K562 (cell line): ENCODE results near the gene MAML3. TPM values are rescaled to one million over a fixed set of nuclear protein-coding genes. Genes with fewer than 3 reads are reported as not detected.

Experiments
- ATAC-seq: fragments of 200-7000 bp; cut with Tn5 transposase; 3 replicates; pipeline ENCODE4 v1.9.1; 2020; ENCODE audit warnings: moderate library complexity
- BruUV-seq: library from RNA; stranded (reverse); fragments of 400-500 nt; replicated peaks from 2 replicates; lab custom pipeline; 2021; lab: Mats Ljungman, UMichigan
- CTCF ChIA-PET: fragments of 300-600 bp; formaldehyde crosslinking; extraction: SDS; loops from one replicate; lab custom pipeline; 2021; ENCODE audit warnings: low intra/inter-chr PET ratio; lab: Yijun Ruan, JAX
- POLR2A ChIA-PET: fragments of 300-600, 350-650 bp; sonication (Branson Sonifier 250); formaldehyde crosslinking; extraction: SDS; loops from one replicate; lab custom pipeline; 2021; ENCODE audit warnings: antibody characterized with exemption, inconsistent platforms; lab: Yijun Ruan, JAX
- DNase-seq, 4 experiments: peaks; one replicate each; pipeline versions ENCODE4 v3.0.0 to v3.0.0-alpha.2; 2011 to 2018; ENCODE audit warnings: low spot score in 3 of 4, mixed read lengths in 3 of 4; ENCODE audit errors: extremely low read depth in 1 of 4
- FAIRE-seq: peaks from 2 replicates; lab custom pipeline; 2011; peaks lifted over from hg19 to GRCh38; lab: Jason Lieb, UNC
- H2AFZ ChIP-seq: 2 replicates; pipeline ENCODE4 v1.6.0; 2011; ENCODE audit warnings: low read depth, low read length, control low read depth, inconsistent platforms
- H3K27ac ChIP-seq: fragments of 200-600 bp; 3 replicates; pipeline ENCODE4 v1.8.0; 2011; ENCODE audit warnings: low read depth, mild to moderate bottlenecking, control low read depth, inconsistent platforms, low read length, moderate library complexity, mixed read lengths; ENCODE audit errors: extremely low read depth
- H3K27me3 ChIP-seq, 2 experiments: fragments of 300-600 bp in 1 of 2; 2 replicates in 1 of 2; 3 replicates in 1 of 2; pipeline versions ENCODE4 v1.6.0 to v1.8.0; 2011; ENCODE audit warnings: inconsistent platforms in 2 of 2, low read length in 2 of 2, mild to moderate bottlenecking in 1 of 2, mixed read lengths in 1 of 2, moderate library complexity in 1 of 2; ENCODE audit not compliant: control insufficient read depth in 2 of 2, insufficient read depth in 2 of 2
- H3K36me3 ChIP-seq: fragments of 300-600 bp; 3 replicates; pipeline ENCODE4 v1.8.0; 2011; ENCODE audit warnings: mild to moderate bottlenecking, low read length, inconsistent platforms; ENCODE audit not compliant: control insufficient read depth, insufficient read depth
- H3K4me1 ChIP-seq, 2 experiments: fragments of 200-600 bp in 1 of 2; replicated peaks in 1 of 2; 2 replicates in 1 of 2; 3 replicates in 1 of 2; pipeline versions ENCODE4 v1.5.1 to v1.8.0; 2011; ENCODE audit warnings: inconsistent platforms in 2 of 2, low read length in 2 of 2, mild to moderate bottlenecking in 1 of 2, mixed read lengths in 1 of 2, moderate library complexity in 1 of 2; ENCODE audit not compliant: control insufficient read depth in 2 of 2, insufficient read depth in 2 of 2
- H3K4me2 ChIP-seq: 2 replicates; pipeline ENCODE4 v1.6.1; 2011; ENCODE audit warnings: low read length, control low read depth, inconsistent platforms, mixed read lengths; ENCODE audit not compliant: insufficient read depth
- H3K4me3 ChIP-seq: fragments of 200-600 bp; sonication (generic), shearing (Covaris generic); 2 replicates; pipeline ENCODE4 v1.5.1; 2016; ENCODE audit warnings: control low read depth, inconsistent platforms
- H3K79me2 ChIP-seq: fragments of 200-600 bp; 3 replicates; pipeline ENCODE4 v1.8.0; 2011; ENCODE audit warnings: low read length, inconsistent platforms; ENCODE audit not compliant: control insufficient read depth, insufficient read depth
- H3K9ac ChIP-seq, 2 experiments: 2 replicates each; pipeline versions ENCODE4 v1.6.0 to v1.6.1; 2011; ENCODE audit warnings: low read depth in 2 of 2, low read length in 2 of 2, control low read depth in 1 of 2, inconsistent platforms in 1 of 2, mild to moderate bottlenecking in 1 of 2, mixed read lengths in 1 of 2; ENCODE audit not compliant: insufficient read depth in 1 of 2
- H3K9me1 ChIP-seq: one replicate; pipeline ENCODE4 v1.6.0; 2011; ENCODE audit warnings: inconsistent platforms, mild to moderate bottlenecking, low read length, moderate library complexity; ENCODE audit not compliant: control insufficient read depth, insufficient read depth
- H3K9me3 ChIP-seq: replicated peaks from 2 replicates; pipeline ENCODE4 v1.5.1; 2011; ENCODE audit warnings: low read depth, low read length, inconsistent platforms; ENCODE audit not compliant: control insufficient read depth, insufficient read depth
- H4K20me1 ChIP-seq: replicated peaks from 2 replicates; pipeline ENCODE4 v1.6.1; 2011; ENCODE audit warnings: low read length, inconsistent platforms, mixed read lengths; ENCODE audit not compliant: control insufficient read depth, insufficient read depth
- ARID3B ChIP-seq: fragments of 250-450 bp; sonication (Bioruptor Pico); IDR thresholded peaks from 2 replicates; pipeline ENCODE4 v1.4.0; 2020; ENCODE audit warnings: borderline replicate concordance
- CEBPB ChIP-seq: fragments of 450-650 bp; IDR thresholded peaks from 2 replicates; pipeline ENCODE4 v1.6.1; 2016; ENCODE audit warnings: missing genetic modification characterization, missing compliant biosample characterization
- EP400 ChIP-seq: fragments of 450-650 bp; IDR thresholded peaks from 2 replicates; pipeline ENCODE4 v1.6.1; 2017; ENCODE audit warnings: antibody characterized with exemption, mild to moderate bottlenecking, moderate library complexity
- GATA2 ChIP-seq: sonication (generic); formaldehyde crosslinking; IDR thresholded peaks from 2 replicates; pipeline ENCODE4 v1.4.0; 2020; ENCODE audit warnings: mild to moderate bottlenecking, missing genetic modification reagents
- HMBOX1 ChIP-seq: sonication (generic); IDR thresholded peaks from 2 replicates; pipeline ENCODE4 v1.6.1; 2016
- KLF1 ChIP-seq: fragments of 450-650 bp; IDR thresholded peaks from 2 replicates; pipeline ENCODE4 v1.6.1; 2016; ENCODE audit warnings: missing genetic modification characterization, missing compliant biosample characterization
- MYBL2 ChIP-seq, 2 experiments: fragments of 450-650 bp in 1 of 2; sonication (generic) in 1 of 2; formaldehyde crosslinking in 1 of 2; IDR thresholded peaks; 2 replicates each; pipeline versions ENCODE4 v1.6.1 to v1.8.1; 2017 to 2022; ENCODE audit warnings: borderline replicate concordance in 1 of 2, inconsistent platforms in 1 of 2, low read depth in 1 of 2, mild to moderate bottlenecking in 1 of 2, missing genetic modification reagents in 1 of 2, moderate library complexity in 1 of 2
- NFXL1 ChIP-seq: fragments of 450-650 bp; formaldehyde crosslinking; IDR thresholded peaks from 2 replicates; pipeline ENCODE4 v1.4.0; 2021; ENCODE audit warnings: mild to moderate bottlenecking
- ZBTB12 ChIP-seq: fragments of 250-450 bp; sonication (Bioruptor Pico); IDR thresholded peaks from 2 replicates; pipeline ENCODE4 v1.4.0; 2020
- ZNF165 ChIP-seq: fragments of 250-450 bp; sonication (Bioruptor Pico); IDR thresholded peaks from 2 replicates; pipeline ENCODE4 v1.4.0; 2020; ENCODE audit warnings: borderline replicate concordance
- ZNF232 ChIP-seq: sonication (generic); formaldehyde crosslinking; IDR thresholded peaks from 2 replicates; pipeline ENCODE4 v1.8.0; 2022; ENCODE audit warnings: mild to moderate bottlenecking, missing genetic modification reagents
- WGBS: fragments of 100-300 bp; shearing (Covaris generic); methylation state at CpG from one replicate; pipeline ENCODE4 v1.1.6; 2016; ENCODE audit warnings: low coverage, mixed read lengths; ENCODE audit not compliant: insufficient coverage; ENCODE audit errors: missing lambda C conversion rate; 5-methylcytosine and 5-hydroxymethylcytosine counted together
- in situ Hi-C: fragments of 300-500 bp; cut with MboI; formaldehyde crosslinking; loops from 4 replicates; pipeline ENCODE4 v1.15.0; 2018; ENCODE audit warnings: inconsistent platforms, mixed read lengths
- intact Hi-C: fragments of 100-400 bp; cut with micrococcal nuclease; formaldehyde crosslinking; loops from 2 replicates; pipeline ENCODE4 v1.14.2; 2022
- polyA plus RNA-seq, 8 experiments: library from polyadenylated mRNA; depleted of rRNA in 4 of 8; stranded (reverse) in 5 of 8; unstranded in 3 of 8; fragments of >200 nt; fragmentation: Nextera tagmentation in 2 of 8; fragmentation: Illumina TruSeq in 1 of 8; extraction: Ambion mirVana in 2 of 8; extraction: Trizol in 1 of 8; gene quantifications; 2 replicates each; pipeline versions ENCODE4 v1.2.1 to v1.2.3, GENCODE V29; 2011 to 2014; ENCODE audit warnings: inconsistent platforms in 1 of 8, missing spikeins in 1 of 8
- total RNA-seq, 7 experiments: library from RNA; depleted of rRNA in 6 of 7; stranded (reverse); fragments of >200 nt in 6 of 7; fragmentation: Illumina TruSeq in 2 of 7; extraction: Trizol in 2 of 7; gene quantifications; 2 replicates each; pipeline versions ENCODE4 v1.2.1 to v1.2.3, GENCODE V29; 2011 to 2021; ENCODE audit warnings: low replicate concordance in 1 of 7

The MAML3 gene
- total and polyA plus RNA-seq, 9 of the 15 experiments (the other 6 are each of a cell fraction or from before 2014, with no cell fraction given) = 0.01 to 0.55 (median 0.25) TPM

- no peak for TF ChIP-seq GATA2
- TF ChIP-seq ZBTB12 (CRISPR knock-in tag) = no peak
- no peak for TF ChIP-seq EP400
- no peak for TF ChIP-seq ARID3B
- TF ChIP-seq ZNF165 (CRISPR knock-in tag) = no peak
Observed at GRCh38 chr4:140105436-140105835, 48.5 kb downstream of the MAML3 start (continued).

- no peak overlapping the region for H3K27ac ChIP-seq
- intact Hi-C loops = no loop called here
- no peak for ATAC-seq
- ChIA-PET CTCF (no interaction called here), POLR2A (interaction anchor here (0.5 kb wide), 1 partner anchor 48 kb away, joined by 3 read pairs; no protein-coding TSS in a partner anchor)
- H3K4me2 ChIP-seq = no peak overlapping the region
- in situ Hi-C loops = no loop called here
- H4K20me1 ChIP-seq = no peaks in the 10 kb centered on the region
- H3K36me3 ChIP-seq = no peaks in the 10 kb centered on the region
- H3K4me3 ChIP-seq = no peak overlapping the region
- H2AFZ ChIP-seq = no peak overlapping the region
- H3K9me1 ChIP-seq = no peaks in the 10 kb centered on the region
- no TSS peak for BruUV-seq
- TF ChIP-seq KLF1 (tag) = no peak
- TF ChIP-seq HMBOX1 = no peak
- no peak for TF ChIP-seq CEBPB (tag)
- TF ChIP-seq MYBL2 (IDR thresholded peaks at IDR 0.05; ENCODE audit: low read depth) = no peak
- no peak for TF ChIP-seq MYBL2 (CRISPR knock-in tag; IDR thresholded peaks at IDR 0.05; ENCODE audit: borderline replicate concordance)
- TF ChIP-seq NFXL1 (CRISPR knock-in tag) = no peak
- no peak for TF ChIP-seq ZNF232 (CRISPR knock-in tag)
- H3K9ac ChIP-seq = no peak overlapping the region
- peaks cover 0 to 4% of the 10 kb centered on the region in 2 experiments; a peak in 1 of 5 replicates for H3K27me3 ChIP-seq
- 0% methylated on average over 3 of the region's 3 CpGs for WGBS
- H3K4me1 ChIP-seq = no peaks in the 10 kb centered on the region; a peak in 1 of 5 replicates
- no peaks in the 10 kb centered on the region for H3K79me2 ChIP-seq
- DNase-seq = no peak
- FAIRE-seq = no peak
- no peaks in the 10 kb centered on the region for H3K9me3 ChIP-seq
Observed at GRCh38 chr4:140103676-140104075, 50.3 kb downstream of the MAML3 start.
